ENCODE results near the gene SETD2. TPM values are rescaled to one million over a fixed set of nuclear protein-coding genes. Genes with fewer than 3 reads are reported as not detected.
"Not testable (repeated sequence)": the region's sequence is repeated elsewhere in the genome, so short reads cannot be mapped to it uniquely, and the experiment has no call there.

The SETD2 gene
- total RNA-seq, 2 experiments from 2014 or later = 87.3 to 87.4 TPM

- peaks cover 7% of the 10 kb centered on the region for H3K36me3 Mint-ChIP-seq (ENCODE audit: low read depth)
- ChIA-PET CTCF (interaction anchor here (0.8 kb wide), 1 partner anchor 179 kb away, joined by 4 read pairs; no protein-coding TSS in a partner anchor), POLR2A (interaction anchor here (0.9 kb wide), 1 partner anchor 15 kb away, joined by 3 read pairs; the partner anchor contains the start of gene SETD2)
- no peaks in the 10 kb centered on the region for H3K27me3 ChIP-seq (ENCODE audit: control insufficient read depth in 1 of 2, insufficient read depth in 2 of 2, low read length in 2 of 2)
- no peak for DNase-seq
- H3K4me1 Mint-ChIP-seq (ENCODE audit: low read depth) = peaks cover 62% of the 10 kb centered on the region
- H3K4me1 ChIP-seq (ENCODE audit: insufficient read depth, low read length) = peaks cover 42% of the 10 kb centered on the region
- no peak for ATAC-seq (ENCODE audit: poor library complexity)
- peak overlapping the region; percentile 7 for H3K4me3 Mint-ChIP-seq
- no peaks in the 10 kb centered on the region for H3K9me3 Mint-ChIP-seq
- no peak overlapping the region for H3K4me3 ChIP-seq (ENCODE audit: low read length)
- no peaks in the 10 kb centered on the region for H3K9me3 ChIP-seq (ENCODE audit: control insufficient read depth in 1 of 2, insufficient read depth in 1 of 2, low read length in 2 of 2)
- intact Hi-C loops (cut with DNase I, micrococcal nuclease) = no loop called here
- H3K27me3 Mint-ChIP-seq = no peaks in the 10 kb centered on the region
- peak overlapping the region; percentile 25 for H3K27ac Mint-ChIP-seq
- H3K36me3 ChIP-seq (ENCODE audit: insufficient read depth, low read length) = no peaks in the 10 kb centered on the region
- TF ChIP-seq CTCF (IDR thresholded peaks at IDR 0.05) = no peak
- no peak overlapping the region for H3K27ac ChIP-seq (ENCODE audit: low read depth in 1 of 2, low read length in 2 of 2)
Observed at GRCh38 chr3:47149339-47149933, 14.5 kb downstream of the SETD2 start.

- intact Hi-C loops (cut with DNase I, micrococcal nuclease) = no loop called here
- DNase-seq (no peak), ATAC-seq (ENCODE audit: poor library complexity) (no peak)
- Histone ChIP-seq H3K27ac (ENCODE audit: low read depth in 1 of 2, low read length in 2 of 2) (no peak overlapping the region), H3K4me1 (ENCODE audit: insufficient read depth, low read length) (peaks cover 42% of the 10 kb centered on the region), H3K4me3 (ENCODE audit: low read length) (no peak overlapping the region), H3K27me3 (ENCODE audit: control insufficient read depth in 1 of 2, insufficient read depth in 2 of 2, low read length in 2 of 2) (no peaks in the 10 kb centered on the region), H3K36me3 (ENCODE audit: insufficient read depth, low read length) (no peaks in the 10 kb centered on the region), H3K9me3 (ENCODE audit: control insufficient read depth in 1 of 2, insufficient read depth in 1 of 2, low read length in 2 of 2) (no peaks in the 10 kb centered on the region)
- TF ChIP-seq CTCF (IDR thresholded peaks at IDR 0.05) = no peak
- Mint-ChIP-seq H3K27me3 (no peaks in the 10 kb centered on the region), H3K36me3 (ENCODE audit: low read depth) (no peaks in the 10 kb centered on the region), H3K4me3 (no peak overlapping the region), H3K27ac (peak overlapping the region; percentile 48), H3K4me1 (ENCODE audit: low read depth) (peaks cover 62% of the 10 kb centered on the region), H3K9me3 (no peaks in the 10 kb centered on the region)
- ChIA-PET POLR2A (interaction anchor here (2.0 kb wide), 1 partner anchor 19 kb away, joined by 6 read pairs; the partner anchor contains the start of gene SETD2), CTCF (interaction anchor here (0.7 to 1.0 kb wide), 2 partner anchors 19 to 34 kb away, joined by 4 read pairs; no protein-coding TSS in a partner anchor)
Observed at GRCh38 chr3:47145272-47145671, 18.6 kb downstream of the SETD2 start.

GRCh38 chr3:47143068-47143467 is 20.8 kb downstream of the SETD2 start:
- ChIA-PET CTCF (interaction anchor here (1.5 kb wide), 1 partner anchor 13 kb away, joined by 3 read pairs; no protein-coding TSS in a partner anchor), POLR2A (interaction anchor here (3.7 kb wide), 1 partner anchor 21 kb away, joined by 23 read pairs; the partner anchor contains the start of gene SETD2)
- peaks cover 63% of the 10 kb centered on the region for H3K4me1 Mint-ChIP-seq (ENCODE audit: low read depth)
- Histone ChIP-seq H3K36me3 (ENCODE audit: insufficient read depth, low read length) (no peaks in the 10 kb centered on the region), H3K27me3 (ENCODE audit: control insufficient read depth in 1 of 2, insufficient read depth in 2 of 2, low read length in 2 of 2) (no peaks in the 10 kb centered on the region), H3K4me3 (ENCODE audit: low read length) (no peak overlapping the region), H3K9me3 (ENCODE audit: control insufficient read depth in 1 of 2, insufficient read depth in 1 of 2, low read length in 2 of 2) (no peaks in the 10 kb centered on the region), H3K4me1 (ENCODE audit: insufficient read depth, low read length) (peaks cover 37% of the 10 kb centered on the region), H3K27ac (ENCODE audit: low read depth in 1 of 2, low read length in 2 of 2) (no peak overlapping the region)
- intact Hi-C loops (cut with DNase I, micrococcal nuclease) = no loop called here
- H3K36me3 Mint-ChIP-seq (ENCODE audit: low read depth) = peaks cover 7% of the 10 kb centered on the region
- H3K27me3 Mint-ChIP-seq = no peaks in the 10 kb centered on the region
- no peak overlapping the region for H3K4me3 Mint-ChIP-seq
- H3K9me3 Mint-ChIP-seq = no peaks in the 10 kb centered on the region
- DNase-seq (no peak), ATAC-seq (ENCODE audit: poor library complexity) (no peak)
- no peak for TF ChIP-seq CTCF (IDR thresholded peaks at IDR 0.05)
- H3K27ac Mint-ChIP-seq = peak overlapping the region; percentile 44

GRCh38 chr3:47142536-47142935 is 21.4 kb downstream of the SETD2 start:
- intact Hi-C loops (cut with DNase I, micrococcal nuclease); H3K36me3 ChIP-seq (ENCODE audit: insufficient read depth, low read length); ATAC-seq (ENCODE audit: poor library complexity); H3K9me3 ChIP-seq (ENCODE audit: control insufficient read depth in 1 of 2, insufficient read depth in 1 of 2, low read length in 2 of 2); H3K4me3 Mint-ChIP-seq; DNase-seq; H3K27ac ChIP-seq (ENCODE audit: low read depth in 1 of 2, low read length in 2 of 2); H3K9me3 Mint-ChIP-seq; H3K36me3 Mint-ChIP-seq (ENCODE audit: low read depth); H3K27me3 ChIP-seq (ENCODE audit: control insufficient read depth in 1 of 2, insufficient read depth in 2 of 2, low read length in 2 of 2); H3K4me3 ChIP-seq (ENCODE audit: low read length); H3K27me3 Mint-ChIP-seq: not testable (repeated sequence)
- ChIA-PET CTCF (interaction anchor here (1.5 kb wide), 1 partner anchor 12 kb away, joined by 3 read pairs; no protein-coding TSS in a partner anchor), POLR2A (interaction anchor here (1.2 to 3.7 kb wide), 2 partner anchors 22 to 238 kb away, joined by 3 to 23 read pairs; partner anchors contain the start of genes PTPN23 and SETD2)
- peaks cover 35% of the 10 kb centered on the region for H3K4me1 ChIP-seq (ENCODE audit: insufficient read depth, low read length)
- peaks cover 63% of the 10 kb centered on the region for H3K4me1 Mint-ChIP-seq (ENCODE audit: low read depth)
- peak overlapping the region; percentile 80 for H3K27ac Mint-ChIP-seq

GRCh38 chr3:47140973-47141461 is 22.9 kb downstream of the SETD2 start:
- H3K27me3 Mint-ChIP-seq = not testable (repeated sequence)

More at GRCh38 chr3:47140973-47141461, 22.9 kb downstream of the SETD2 start:
- peak in 5 of 14 experiments; percentile 13 to 60 (median 45) for DNase-seq
- peak; percentile 96 for ATAC-seq (ENCODE audit: poor library complexity)
- POLR2A ChIA-PET = interaction anchor here (0.5 to 3.7 kb wide), 3 partner anchors 18 to 25 kb away, joined by 3 to 23 read pairs (median 5); partner anchors contain the start of gene SETD2
- peaks cover 38% of the 10 kb centered on the region for H3K4me1 ChIP-seq (ENCODE audit: insufficient read depth, low read length)
- not testable (repeated sequence) for H3K9me3 Mint-ChIP-seq; H3K9me3 ChIP-seq (ENCODE audit: control insufficient read depth in 1 of 2, insufficient read depth in 1 of 2, low read length in 2 of 2); H3K36me3 ChIP-seq (ENCODE audit: insufficient read depth, low read length); H3K27ac ChIP-seq (ENCODE audit: low read depth in 1 of 2, low read length in 2 of 2); H3K27me3 ChIP-seq (ENCODE audit: control insufficient read depth in 1 of 2, insufficient read depth in 2 of 2, low read length in 2 of 2); H3K4me3 ChIP-seq (ENCODE audit: low read length); H3K36me3 Mint-ChIP-seq (ENCODE audit: low read depth)
- Mint-ChIP-seq H3K27ac (peak overlapping the region; percentile 80), H3K4me1 (ENCODE audit: low read depth) (peaks cover 68% of the 10 kb centered on the region), H3K4me3 (peak overlapping the region; percentile 4)
- CTCF ChIA-PET = interaction anchor here (1.1 to 1.5 kb wide), 2 partner anchors 23 to 55 kb away, joined by 3 to 8 read pairs; partner anchors contain the start of gene SETD2
- intact Hi-C loops (cut with DNase I, micrococcal nuclease) = loop anchor here in 1 of 2 experiments (1.0 kb wide), 1 partner anchor 23 kb away; the partner anchor contains the start of gene SETD2

Measured in CD4-positive, alpha-beta T cell (primary cell).